ENCODE data around the gene IFNA4.
"Not testable (repeated sequence)": the region's sequence is repeated elsewhere in the genome, so short reads cannot be mapped to it uniquely, and the experiment has no call there.

Gene IFNA4

DNA sequence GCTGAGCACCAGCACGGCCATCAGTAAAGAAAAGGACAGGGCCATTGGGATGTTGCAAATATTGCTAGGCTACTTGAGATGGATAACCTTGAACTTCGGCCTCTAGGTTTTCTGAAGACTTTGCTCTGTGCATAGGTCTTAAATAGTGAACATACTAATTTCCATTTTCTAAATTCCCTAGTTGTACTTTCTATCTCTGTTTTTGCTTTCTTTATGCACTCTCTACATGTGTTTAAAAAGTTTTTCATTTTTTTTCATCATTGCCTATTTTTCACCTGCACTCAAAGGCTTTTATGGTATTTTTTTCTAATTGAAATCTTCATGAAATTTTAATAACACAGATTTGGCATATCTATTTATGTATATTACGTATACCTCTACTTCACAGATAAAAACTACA lies at the start of gene IFNA4:
TSS of gene IFNA4 (minus strand) at position 101 of the 400 bp plus-strand sequence. CDS start at position 45, 56 bp downstream.
- H3K4me3 ChIP-seq; DNase-seq (ENCODE audit: low spot score); H3K27ac ChIP-seq: not testable (repeated sequence)

DNA sequence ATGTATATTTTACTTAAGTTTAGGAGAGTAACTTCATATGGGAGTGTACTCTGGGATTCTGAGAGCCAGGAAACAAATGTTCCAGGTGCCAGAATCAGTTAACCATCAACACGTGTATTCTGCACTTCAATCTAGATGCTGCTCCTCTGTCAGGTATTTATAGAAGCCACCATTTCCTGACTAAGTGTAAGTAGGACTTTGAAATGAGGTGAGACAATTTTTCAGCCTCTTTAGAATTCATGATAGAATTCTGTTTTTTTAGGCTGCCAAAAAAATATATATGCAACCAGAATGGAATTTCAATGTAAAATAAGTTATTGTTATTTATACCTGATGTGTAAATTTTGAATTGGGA lies 49.0 kb upstream of the IFNA4 start:
- H3K27ac ChIP-seq; H3K4me3 ChIP-seq; DNase-seq (ENCODE audit: low spot score): not testable (repeated sequence)

DNA sequence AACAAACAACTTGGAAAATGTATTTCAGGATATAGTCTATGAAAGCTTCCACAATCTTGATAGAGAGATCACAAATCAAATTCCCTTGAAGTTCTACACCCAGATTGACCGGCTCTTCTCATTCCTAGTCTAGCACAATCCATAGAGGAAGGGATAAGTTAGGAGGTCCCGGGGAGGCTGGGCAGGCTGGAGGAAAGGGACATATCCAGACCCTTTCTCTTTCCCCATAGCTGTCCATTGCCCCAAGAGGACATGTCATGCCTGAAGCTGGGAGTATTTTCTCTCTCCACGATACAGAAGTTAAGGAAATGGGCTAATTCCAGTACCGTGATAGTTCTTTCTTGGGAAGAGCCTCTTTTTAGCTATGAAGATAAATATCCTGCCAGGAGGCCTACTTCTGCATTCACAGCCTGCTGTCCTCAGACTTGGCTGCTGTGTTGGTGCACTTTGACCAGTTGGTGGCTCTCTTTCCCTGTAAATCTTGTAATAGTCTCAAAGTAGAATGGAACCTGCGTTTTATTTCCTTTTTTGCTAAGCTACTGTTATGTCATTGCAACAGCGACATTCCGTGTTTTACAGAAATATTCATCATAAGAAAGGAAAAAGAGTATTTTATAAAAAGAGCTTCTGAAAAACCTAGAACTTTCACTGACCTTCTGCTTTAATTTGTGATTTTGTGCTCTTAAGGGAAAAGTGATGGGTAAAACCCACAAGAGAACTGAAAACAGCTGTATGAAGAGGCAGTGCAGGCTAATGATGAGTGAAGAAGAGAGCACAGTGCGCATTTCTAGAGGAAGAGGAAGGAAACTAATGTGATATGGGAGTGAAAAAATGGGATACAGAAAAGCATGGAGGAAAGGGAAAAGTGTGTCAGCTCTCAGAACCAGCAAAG lies 48.3 kb upstream of the IFNA4 start:
- TF ChIP-seq, protein P1, sequence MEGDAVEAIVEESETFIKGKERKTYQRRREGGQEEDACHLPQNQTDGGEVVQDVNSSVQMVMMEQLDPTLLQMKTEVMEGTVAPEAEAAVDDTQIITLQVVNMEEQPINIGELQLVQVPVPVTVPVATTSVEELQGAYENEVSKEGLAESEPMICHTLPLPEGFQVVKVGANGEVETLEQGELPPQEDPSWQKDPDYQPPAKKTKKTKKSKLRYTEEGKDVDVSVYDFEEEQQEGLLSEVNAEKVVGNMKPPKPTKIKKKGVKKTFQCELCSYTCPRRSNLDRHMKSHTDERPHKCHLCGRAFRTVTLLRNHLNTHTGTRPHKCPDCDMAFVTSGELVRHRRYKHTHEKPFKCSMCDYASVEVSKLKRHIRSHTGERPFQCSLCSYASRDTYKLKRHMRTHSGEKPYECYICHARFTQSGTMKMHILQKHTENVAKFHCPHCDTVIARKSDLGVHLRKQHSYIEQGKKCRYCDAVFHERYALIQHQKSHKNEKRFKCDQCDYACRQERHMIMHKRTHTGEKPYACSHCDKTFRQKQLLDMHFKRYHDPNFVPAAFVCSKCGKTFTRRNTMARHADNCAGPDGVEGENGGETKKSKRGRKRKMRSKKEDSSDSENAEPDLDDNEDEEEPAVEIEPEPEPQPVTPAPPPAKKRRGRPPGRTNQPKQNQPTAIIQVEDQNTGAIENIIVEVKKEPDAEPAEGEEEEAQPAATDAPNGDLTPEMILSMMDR (IDR thresholded peaks at IDR 0.05) = peak; percentile 15
- not testable (repeated sequence) for H3K27ac ChIP-seq; DNase-seq (ENCODE audit: low spot score); H3K4me3 ChIP-seq

DNA sequence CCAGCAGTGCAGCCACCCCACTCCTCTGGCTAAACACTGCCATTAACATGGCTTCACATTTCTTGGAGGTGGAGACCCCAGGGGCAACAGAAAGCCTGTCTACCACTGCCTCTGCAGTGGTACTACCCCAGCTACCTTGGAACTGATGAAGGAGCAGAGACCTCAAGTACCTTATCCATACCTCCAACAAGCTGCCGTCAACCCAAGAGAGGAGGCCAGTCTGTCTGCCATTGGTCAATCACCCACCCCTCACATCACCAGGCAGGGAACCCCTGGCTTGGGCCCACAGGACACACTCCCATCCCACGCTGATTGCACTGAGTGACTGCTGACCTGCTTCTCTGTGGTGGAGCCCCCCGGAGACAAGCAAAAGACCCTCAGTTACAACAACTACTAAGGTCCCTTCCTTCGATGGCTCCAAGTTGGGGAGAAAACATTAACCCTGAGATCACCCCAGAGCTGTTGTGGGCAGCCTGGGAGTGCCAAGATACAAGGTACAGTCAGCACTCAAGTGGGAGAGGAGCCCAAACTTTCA lies 46.8 kb upstream of the IFNA4 start:
- H3K4me3 ChIP-seq = no peak overlapping the region
- no peak for DNase-seq (ENCODE audit: low spot score)
- TF ChIP-seq, protein P1 (IDR thresholded peaks at IDR 0.05) = no peak
- H3K27ac ChIP-seq = no peak overlapping the region

DNA sequence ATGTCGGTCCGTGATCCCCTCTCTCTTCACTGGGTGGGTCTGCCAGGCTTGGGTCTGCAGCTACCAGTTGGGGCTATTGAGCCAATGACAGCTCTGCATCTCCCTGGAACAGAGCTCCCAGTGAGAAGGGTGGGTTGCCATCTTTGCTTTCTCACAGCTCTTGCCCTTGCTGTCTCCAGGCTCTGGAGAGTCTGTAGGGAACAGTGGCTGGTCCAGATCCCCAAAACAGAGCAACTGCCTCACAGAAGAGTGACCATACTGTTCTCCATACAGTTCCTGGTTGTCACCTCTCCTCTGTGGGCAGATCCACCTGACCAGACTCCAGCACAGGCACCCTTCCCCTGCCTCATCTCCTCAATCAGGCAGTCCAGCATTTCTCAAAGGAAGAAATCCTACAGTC lies 45.9 kb upstream of the IFNA4 start:
- no peak overlapping the region for H3K27ac ChIP-seq
- TF ChIP-seq, protein P1 (IDR thresholded peaks at IDR 0.05) = no peak
- DNase-seq (ENCODE audit: low spot score) = no peak
- H3K4me3 ChIP-seq = no peak overlapping the region

DNA sequence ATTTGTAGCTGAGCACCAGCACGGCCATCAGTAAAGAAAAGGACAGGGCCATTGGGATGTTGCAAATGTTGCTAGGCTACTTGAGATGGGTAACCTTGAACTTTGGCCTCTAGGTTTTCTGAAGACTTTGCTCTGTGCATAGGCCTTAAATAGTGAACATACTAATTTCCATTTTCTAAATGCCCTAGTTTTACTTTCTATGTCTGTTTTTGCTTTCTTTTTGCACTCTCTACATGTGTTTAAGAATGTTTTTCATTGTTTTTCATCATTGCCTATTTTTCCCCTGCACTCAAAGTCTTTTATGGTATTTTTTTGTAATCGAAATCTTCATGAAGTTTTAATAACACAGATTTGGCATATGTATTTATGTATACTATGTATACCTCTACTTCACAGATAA lies 40.7 kb upstream of the IFNA4 start, which contains the start of gene IFNA17:
TSS of gene IFNA17 (minus strand) at position 101 of the 400 bp plus-strand sequence. CDS start at position 52, 49 bp downstream.
- no peak for DNase-seq (ENCODE audit: low spot score)
- H3K27ac ChIP-seq = no peak within 1 kb of the TSS
- no peak within 1 kb of the TSS for H3K4me3 ChIP-seq
- TF ChIP-seq, protein P1 (IDR thresholded peaks at IDR 0.05) = no peak

DNA sequence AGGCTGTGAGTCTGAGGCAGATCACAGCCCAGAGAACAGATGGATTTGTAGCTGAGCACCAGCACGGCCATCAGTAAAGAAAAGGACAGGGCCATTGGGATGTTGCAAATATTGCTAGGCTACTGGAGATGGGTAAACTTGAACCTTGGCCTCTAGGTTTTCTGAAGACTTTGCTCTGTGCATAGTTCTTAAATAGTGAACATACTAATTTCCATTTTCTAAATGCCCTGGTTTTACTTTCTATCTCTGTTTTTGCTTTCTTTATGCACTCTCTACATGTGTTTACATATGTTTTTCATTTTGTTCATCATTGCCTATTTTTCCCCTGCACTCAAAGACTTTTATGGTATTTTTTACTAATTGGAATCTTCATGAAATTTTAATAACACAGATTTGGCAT lies 29.8 kb upstream of the IFNA4 start, which contains the start of gene IFNA16:
TSS of gene IFNA16 (minus strand) at position 101 of the 400 bp plus-strand sequence. CDS start at position 95, 6 bp downstream.
- not testable (repeated sequence) for DNase-seq (ENCODE audit: low spot score); H3K27ac ChIP-seq; H3K4me3 ChIP-seq

DNA sequence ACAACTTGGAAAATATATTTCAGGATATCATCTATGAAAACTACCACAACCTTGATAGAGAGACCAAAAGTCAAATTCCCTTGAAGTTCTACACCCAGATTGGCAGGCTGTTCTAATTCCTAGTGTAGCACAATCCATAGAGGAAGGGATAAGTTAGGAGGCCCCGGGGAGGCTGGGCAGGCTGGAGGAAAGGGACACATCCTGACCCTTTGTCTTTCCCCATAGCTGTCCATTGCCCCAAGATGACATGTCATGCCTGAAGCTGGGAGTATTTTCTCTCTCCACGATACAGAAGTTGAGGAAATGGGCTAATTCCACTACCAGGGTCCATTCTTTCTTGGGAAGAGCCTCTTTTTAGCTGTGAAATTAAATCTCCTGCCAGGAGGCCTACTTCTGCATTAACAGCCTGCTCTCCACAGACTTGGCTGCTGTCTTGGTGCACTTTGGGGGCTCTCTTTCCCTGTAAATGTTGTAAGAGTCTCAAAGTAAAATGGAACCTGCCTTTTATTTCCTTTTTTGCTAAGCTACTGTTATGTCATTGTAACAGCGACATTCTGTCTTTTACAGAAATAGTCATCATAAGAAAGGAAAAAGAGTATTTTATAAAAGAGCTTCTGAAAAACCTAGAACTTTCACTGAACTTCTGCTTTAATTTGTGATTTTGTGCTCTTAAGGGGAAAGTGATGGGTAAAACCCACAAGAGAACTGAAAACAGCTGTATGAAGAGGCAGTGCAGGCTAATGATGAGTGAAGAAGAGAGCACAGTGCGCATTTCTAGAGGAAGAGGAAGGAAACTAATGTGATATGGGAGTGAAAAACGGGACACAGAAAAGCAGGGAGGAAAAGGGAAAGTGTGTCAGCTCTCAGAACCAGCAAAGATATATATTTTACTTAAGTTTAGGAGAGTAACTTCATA lies 26.3 kb upstream of the IFNA4 start:
- H3K27ac ChIP-seq; DNase-seq (ENCODE audit: low spot score); H3K4me3 ChIP-seq: not testable (repeated sequence)

DNA sequence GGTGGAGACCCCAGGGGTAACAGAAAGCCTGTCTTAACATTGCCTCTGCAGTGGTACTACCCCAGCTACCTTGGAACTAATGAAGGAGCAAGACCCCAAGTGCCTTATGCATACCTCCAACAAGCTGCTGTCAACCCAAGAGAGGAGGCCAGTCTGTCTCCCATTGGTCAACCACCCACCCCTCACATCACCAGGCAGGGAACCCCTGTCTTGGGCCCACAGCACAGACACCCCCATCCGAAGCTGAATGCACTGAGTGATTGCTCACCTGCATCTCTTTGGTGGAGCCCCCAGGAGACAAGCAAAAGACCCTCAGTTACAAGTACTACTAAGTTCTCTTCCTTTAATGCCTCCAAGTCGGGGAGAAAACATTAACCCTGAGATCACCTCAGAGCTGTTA lies 24.8 kb upstream of the IFNA4 start:
- H3K27ac ChIP-seq; DNase-seq (ENCODE audit: low spot score); H3K4me3 ChIP-seq: not testable (repeated sequence)

DNA sequence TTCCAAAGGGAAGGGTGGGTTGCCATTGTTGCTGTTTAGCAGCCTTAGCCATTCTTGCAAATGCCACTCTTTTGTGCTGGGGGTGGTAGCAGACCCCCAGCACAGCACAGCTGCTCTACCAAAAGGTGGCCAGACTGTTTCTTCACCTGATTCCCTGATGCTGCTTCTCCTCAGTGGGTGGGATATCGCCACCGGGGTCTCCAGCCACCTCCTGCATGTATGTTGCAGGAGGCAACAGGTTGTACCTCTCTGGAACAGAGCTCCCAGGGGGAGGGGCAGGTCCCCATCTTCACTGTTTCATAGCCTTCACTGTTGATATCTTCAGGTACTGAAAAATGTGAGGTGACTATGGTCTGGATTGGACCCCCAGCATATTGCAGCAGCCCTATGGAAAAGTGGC lies 23.4 kb upstream of the IFNA4 start:
- not testable (repeated sequence) for H3K27ac ChIP-seq; H3K4me3 ChIP-seq; DNase-seq (ENCODE audit: low spot score)

Data from coronary artery (tissue), 2 donors.